CD4-positive, CD25-positive, alpha-beta regulatory T cell (primary cell): ENCODE data around the gene TNF. TPM values are rescaled to one million over a fixed set of nuclear protein-coding genes. Genes with fewer than 3 reads are reported as not detected.

Experiments used
- ATAC-seq, 2 donors: fragments of 150-1000 bp; cut with Tn5 transposase; one replicate each; pipeline ENCODE4 v1.10.0; 2021; ENCODE audit warnings: low read depth in 2 of 2, moderate number of reproducible peaks in 2 of 2, moderate library complexity in 1 of 2
- DNase-seq, 3 donors: peaks; one replicate each; pipeline versions ENCODE4 v3.0.0 to v3.0.0-alpha.2; 2012 to 2022; ENCODE audit warnings: mixed read lengths in 1 of 3
- H3K27ac ChIP-seq: one replicate; pipeline ENCODE4 v1.7.0; 2013; ENCODE audit warnings: mild to moderate bottlenecking, low read length; ENCODE audit not compliant: insufficient read depth, poor library complexity, severe bottlenecking
- H3K27me3 ChIP-seq: one replicate; pipeline ENCODE4 v1.7.0; 2013; ENCODE audit warnings: low read length; ENCODE audit not compliant: control insufficient read depth, insufficient read depth
- H3K36me3 ChIP-seq: one replicate; pipeline ENCODE4 v1.7.0; 2013; ENCODE audit warnings: mild to moderate bottlenecking, low read length, moderate library complexity; ENCODE audit not compliant: control insufficient read depth, insufficient read depth
- H3K4me1 ChIP-seq: 2 replicates; pipeline ENCODE4 v1.7.0; 2013; ENCODE audit warnings: mild to moderate bottlenecking, low read length; ENCODE audit not compliant: insufficient read depth, control insufficient read depth, poor library complexity, severe bottlenecking
- H3K4me3 ChIP-seq: one replicate; pipeline ENCODE4 v1.7.0; 2013; ENCODE audit warnings: low read depth, mild to moderate bottlenecking, low read length, moderate library complexity
- H3K9me3 ChIP-seq, 2 experiments: 1 replicate in 1 of 2; 2 replicates in 1 of 2; pipeline ENCODE4 v1.7.0; 2013; ENCODE audit warnings: low read length in 2 of 2, mild to moderate bottlenecking in 1 of 2, moderate library complexity in 1 of 2; ENCODE audit not compliant: control insufficient read depth in 2 of 2
- H3K27ac Mint-ChIP-seq, 3 donors: one replicate each; pipeline ENCODE4 v1.8.0; 2020 to 2022; ENCODE audit warnings: mild to moderate bottlenecking in 3 of 3, mixed read lengths in 3 of 3, moderate library complexity in 2 of 3
- H3K27me3 Mint-ChIP-seq: one replicate; pipeline ENCODE4 v1.8.0; 2022; ENCODE audit warnings: mild to moderate bottlenecking, mixed read lengths
- H3K36me3 Mint-ChIP-seq: one replicate; pipeline ENCODE4 v1.8.0; 2020; ENCODE audit warnings: mixed read lengths
- H3K4me1 Mint-ChIP-seq, 4 donors: one replicate each; pipeline ENCODE4 v1.8.0; 2020 to 2022; ENCODE audit warnings: mixed read lengths in 4 of 4, mild to moderate bottlenecking in 1 of 4
- H3K4me3 Mint-ChIP-seq, 4 donors: one replicate each; pipeline ENCODE4 v1.8.0; 2020 to 2022; ENCODE audit warnings: mild to moderate bottlenecking in 4 of 4, mixed read lengths in 4 of 4, moderate library complexity in 3 of 4
- H3K9me3 Mint-ChIP-seq, 7 donors: one replicate each; pipeline ENCODE4 v1.8.0; 2020 to 2022; ENCODE audit warnings: mixed read lengths in 7 of 7, mild to moderate bottlenecking in 3 of 7, moderate library complexity in 2 of 7
- polyA plus RNA-seq, 4 donors: library from polyadenylated mRNA; unstranded; fragments of 300-500 nt; fragmentation: Illumina TruSeq; gene quantifications; one replicate each; pipeline ENCODE4 v1.2.3, GENCODE V29; 2021
- total RNA-seq: library from RNA; stranded (reverse); gene quantifications from one replicate; pipeline ENCODE4 v1.2.3, GENCODE V29; 2022

The TNF gene
- 21.8 TPM for total RNA-seq
- 1 to 10 TPM in 3 of 4 donors, under 1 TPM in 1; 0.48 to 3.1 (median 2.2) TPM for polyA plus RNA-seq

GRCh38 chr6:31575335-31575901 lies at the start of gene TNF:
Gene TNF, plus strand, starts transcription at chr6:31575565. Its CDS starts 177 bp downstream, at chr6:31575742.
- peaks cover 5% of the 10 kb centered on the region for H3K27me3 Mint-ChIP-seq

GRCh38 chr6:31525932-31526591 lies 49.3 kb upstream of the TNF start:
- H3K27ac ChIP-seq, result no peak overlapping the region
- peaks cover 2% of the 10 kb centered on the region for H3K27me3 ChIP-seq
- Mint-ChIP-seq H3K9me3 (no peaks in the 10 kb centered on the region), H3K4me3 (no peak overlapping the region), H3K27me3 (peaks cover 5% of the 10 kb centered on the region), H3K4me1 (peaks cover 0 to 6% (median 2%) of the 10 kb centered on the region in 4 donors), H3K27ac (peak overlapping the region in 1 of 3 donors; percentile 20), H3K36me3 (peaks cover 7% of the 10 kb centered on the region)
- DNase-seq (no peak), ATAC-seq (no peak)
- no peaks in the 10 kb centered on the region for H3K9me3 ChIP-seq
- no peak overlapping the region for H3K4me3 ChIP-seq
- peaks cover 13% of the 10 kb centered on the region for H3K36me3 ChIP-seq
- no peaks in the 10 kb centered on the region for H3K4me1 ChIP-seq

More at GRCh38 chr6:31575335-31575901, at the start of gene TNF:
- Mint-ChIP-seq H3K9me3 (peaks cover 0 to 2% (median 0%) of the 10 kb centered on the region in 7 donors), H3K36me3 (peaks cover 33% of the 10 kb centered on the region), H3K27ac (peak within 1 kb of the TSS; percentile 98 to 100 (median 100)), H3K4me3 (peak within 1 kb of the TSS; percentile 99 to 100 (median 100)), H3K4me1 (peaks cover 6 to 96% (median 73%) of the 10 kb centered on the region in 4 donors)
- peak; percentile 50 to 91 (median 72) for DNase-seq
- Histone ChIP-seq H3K36me3 (peaks cover 10% of the 10 kb centered on the region), H3K27ac (peak within 1 kb of the TSS; percentile 95), H3K27me3 (no peaks in the 10 kb centered on the region), H3K9me3 (no peaks in the 10 kb centered on the region), H3K4me3 (peak within 1 kb of the TSS; percentile 99), H3K4me1 (peaks cover 97% of the 10 kb centered on the region)
- peak in 1 of 2 donors; percentile 3 for ATAC-seq

- Histone ChIP-seq H3K9me3 (no peaks in the 10 kb centered on the region), H3K27me3 (no peaks in the 10 kb centered on the region), H3K36me3 (peaks cover 35% of the 10 kb centered on the region), H3K4me1 (no peaks in the 10 kb centered on the region), H3K4me3 (no peak overlapping the region), H3K27ac (no peak overlapping the region)
- Mint-ChIP-seq H3K4me1 (peaks cover 4 to 19% (median 8%) of the 10 kb centered on the region in 4 donors), H3K4me3 (no peak overlapping the region), H3K36me3 (peaks cover 17% of the 10 kb centered on the region), H3K27ac (peak overlapping the region in 2 of 3 donors; percentile 26 to 65), H3K27me3 (no peaks in the 10 kb centered on the region), H3K9me3 (no peaks in the 10 kb centered on the region)
- ATAC-seq, result peak; percentile 15 to 22
- DNase-seq, result no peak
Measured at GRCh38 chr6:31528307-31528777, 47.0 kb upstream of the TNF start.

- H3K36me3 ChIP-seq, result peaks cover 40% of the 10 kb centered on the region
- no peak within 1 kb of the TSS for H3K4me3 Mint-ChIP-seq
- peaks cover 21% of the 10 kb centered on the region for H3K36me3 Mint-ChIP-seq
- no peaks in the 10 kb centered on the region for H3K4me1 ChIP-seq
- H3K27ac Mint-ChIP-seq, result peak within 1 kb of the TSS in 2 of 3 donors; percentile 26 to 65
- H3K4me3 ChIP-seq, result no peak within 1 kb of the TSS
- no peaks in the 10 kb centered on the region for H3K27me3 ChIP-seq
- DNase-seq (no peak), ATAC-seq (peak; percentile 4 to 22)
- no peaks in the 10 kb centered on the region for H3K9me3 ChIP-seq
- H3K9me3 Mint-ChIP-seq, result no peaks in the 10 kb centered on the region
- no peak within 1 kb of the TSS for H3K27ac ChIP-seq
- H3K27me3 Mint-ChIP-seq, result no peaks in the 10 kb centered on the region
- peaks cover 7 to 20% (median 11%) of the 10 kb centered on the region in 4 donors for H3K4me1 Mint-ChIP-seq
Measured at GRCh38 chr6:31528821-31529328, 46.5 kb upstream of the TNF start, which contains the start of gene MCCD1. Gene MCCD1, plus strand, starts transcription at chr6:31528962. Its CDS starts 53 bp downstream, at chr6:31529015.

GRCh38 chr6:31529329-31530150 lies 45.8 kb upstream of the TNF start:
- Histone ChIP-seq H3K4me3 (no peak overlapping the region), H3K27me3 (no peaks in the 10 kb centered on the region), H3K36me3 (peaks cover 47% of the 10 kb centered on the region), H3K9me3 (no peaks in the 10 kb centered on the region), H3K4me1 (no peaks in the 10 kb centered on the region), H3K27ac (no peak overlapping the region)
- H3K27me3 Mint-ChIP-seq, result no peaks in the 10 kb centered on the region
- DNase-seq (no peak), ATAC-seq (no peak)
- no peak overlapping the region for H3K4me3 Mint-ChIP-seq
- H3K4me1 Mint-ChIP-seq, result peaks cover 7 to 24% (median 11%) of the 10 kb centered on the region in 4 donors
- no peaks in the 10 kb centered on the region for H3K9me3 Mint-ChIP-seq
- no peak overlapping the region for H3K27ac Mint-ChIP-seq
- H3K36me3 Mint-ChIP-seq, result peaks cover 24% of the 10 kb centered on the region

GRCh38 chr6:31530659-31531058 lies 44.7 kb upstream of the TNF start:
- Histone ChIP-seq H3K4me1 (no peaks in the 10 kb centered on the region), H3K27ac (no peak overlapping the region), H3K9me3 (no peaks in the 10 kb centered on the region), H3K36me3 (peaks cover 58% of the 10 kb centered on the region), H3K4me3 (no peak overlapping the region), H3K27me3 (no peaks in the 10 kb centered on the region)
- Mint-ChIP-seq H3K4me1 (peaks cover 7 to 29% (median 15%) of the 10 kb centered on the region in 4 donors), H3K27me3 (no peaks in the 10 kb centered on the region), H3K36me3 (peaks cover 35% of the 10 kb centered on the region), H3K9me3 (no peaks in the 10 kb centered on the region), H3K27ac (peak overlapping the region in 1 of 3 donors; percentile 33), H3K4me3 (no peak overlapping the region)
- DNase-seq (no peak), ATAC-seq (no peak)

- Histone ChIP-seq H3K4me3 (no peak overlapping the region), H3K36me3 (peaks cover 63% of the 10 kb centered on the region), H3K4me1 (no peaks in the 10 kb centered on the region), H3K27me3 (no peaks in the 10 kb centered on the region), H3K27ac (no peak overlapping the region), H3K9me3 (no peaks in the 10 kb centered on the region)
- Mint-ChIP-seq H3K27me3 (no peaks in the 10 kb centered on the region), H3K36me3 (peaks cover 40% of the 10 kb centered on the region), H3K27ac (no peak overlapping the region), H3K4me1 (peaks cover 7 to 34% (median 20%) of the 10 kb centered on the region in 4 donors), H3K4me3 (no peak overlapping the region), H3K9me3 (no peaks in the 10 kb centered on the region)
- ATAC-seq, result no peak
- DNase-seq, result no peak
Measured at GRCh38 chr6:31531162-31531561, 44.2 kb upstream of the TNF start.
